GM10266 (cell line): ENCODE results near the gene HNF4A.

Source experiments
- DNase-seq: peaks from one replicate; pipeline ENCODE4 v3.0.0; 2012; ENCODE audit errors: extremely low spot score
- CTCF ChIP-seq: IDR thresholded peaks from 2 replicates; pipeline ENCODE4 v1.5.1; 2012; ENCODE audit warnings: mild to moderate bottlenecking, low read depth; ENCODE audit not compliant: control insufficient read depth, insufficient read depth; ENCODE audit errors: missing control alignments

Gene HNF4A

DNA sequence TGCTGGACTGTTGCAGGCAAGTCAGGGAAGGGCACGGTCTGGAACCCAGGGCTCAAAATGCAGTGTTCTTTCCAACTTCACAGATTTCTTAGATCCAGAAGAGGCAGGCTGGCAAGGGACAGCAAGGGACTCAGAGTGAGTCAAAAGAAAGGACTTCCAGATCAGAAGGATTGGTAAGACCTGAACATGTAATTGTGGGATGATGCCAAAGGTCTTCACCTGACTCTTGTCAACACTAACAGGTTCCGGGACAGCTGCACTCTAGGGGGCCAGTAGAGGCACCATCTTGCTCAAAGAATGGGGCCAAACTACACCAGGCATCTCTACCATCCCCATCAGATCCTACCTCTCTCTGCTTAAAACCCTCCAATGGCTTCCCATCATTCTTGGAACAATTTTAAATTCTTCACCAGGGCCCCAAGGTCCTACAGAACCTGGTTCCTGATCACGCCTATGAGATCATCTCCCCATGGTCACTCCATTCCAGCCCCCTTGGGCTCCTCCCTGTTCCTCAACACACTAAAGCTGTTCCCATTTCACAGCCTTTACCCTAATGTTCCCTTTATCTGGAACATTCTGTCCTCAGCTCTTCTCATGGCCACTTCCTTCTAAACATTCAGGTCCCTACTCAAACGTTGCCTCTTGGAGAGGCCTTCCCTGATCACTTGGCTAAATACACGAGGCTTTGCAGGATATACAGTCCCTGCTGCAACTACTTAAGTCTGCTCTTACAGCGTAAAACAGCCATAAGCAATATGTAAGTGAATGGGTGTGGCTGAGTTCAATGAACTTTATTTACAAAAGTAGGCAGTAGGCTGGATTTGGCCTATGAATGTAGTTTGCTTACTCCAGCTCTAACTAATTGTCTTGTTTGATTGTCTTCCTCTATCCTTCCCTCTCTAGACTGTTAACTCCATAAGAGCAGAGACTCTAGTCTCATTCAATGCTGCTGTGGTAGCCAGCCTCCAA lies 90.5 kb downstream of the HNF4A start:
- DNase-seq, result no peak
- TF ChIP-seq CTCF, result no peak

DNA sequence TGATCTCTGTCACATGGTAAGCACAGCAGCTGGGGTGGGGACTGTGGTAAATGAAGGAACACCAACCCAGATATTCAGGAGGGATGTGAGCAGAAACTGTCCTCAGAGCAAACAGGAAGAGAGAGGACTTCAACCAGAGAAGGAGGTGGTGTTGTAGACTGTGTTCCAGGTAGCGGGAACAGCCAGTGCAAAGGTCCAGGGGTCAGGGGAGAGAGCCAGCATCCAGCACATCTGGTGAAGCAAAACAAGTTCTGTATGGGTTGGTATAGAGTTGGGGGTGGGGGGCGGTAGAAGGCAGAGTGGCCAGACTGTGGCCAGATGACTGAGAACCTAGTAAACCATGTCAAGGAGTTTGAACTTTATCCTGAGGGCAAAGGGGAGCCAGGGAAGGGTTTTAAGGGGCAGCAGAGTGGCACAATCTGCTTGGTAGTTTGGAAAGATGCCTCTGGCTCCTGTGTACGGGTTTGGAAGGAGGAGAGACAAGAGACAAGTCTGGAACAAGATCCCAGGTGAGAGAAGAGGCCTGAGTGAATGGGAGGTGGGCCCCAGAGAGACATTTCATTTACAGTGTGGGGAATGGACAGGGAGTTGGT lies 92.4 kb downstream of the HNF4A start:
- DNase-seq, result no peak
- TF ChIP-seq CTCF, result no peak

- DNase-seq, result peak; percentile 49
- TF ChIP-seq CTCF, result peak; percentile 21
Observed at GRCh38 chr20:44448753-44449546, 93.5 kb downstream of the HNF4A start.

DNA sequence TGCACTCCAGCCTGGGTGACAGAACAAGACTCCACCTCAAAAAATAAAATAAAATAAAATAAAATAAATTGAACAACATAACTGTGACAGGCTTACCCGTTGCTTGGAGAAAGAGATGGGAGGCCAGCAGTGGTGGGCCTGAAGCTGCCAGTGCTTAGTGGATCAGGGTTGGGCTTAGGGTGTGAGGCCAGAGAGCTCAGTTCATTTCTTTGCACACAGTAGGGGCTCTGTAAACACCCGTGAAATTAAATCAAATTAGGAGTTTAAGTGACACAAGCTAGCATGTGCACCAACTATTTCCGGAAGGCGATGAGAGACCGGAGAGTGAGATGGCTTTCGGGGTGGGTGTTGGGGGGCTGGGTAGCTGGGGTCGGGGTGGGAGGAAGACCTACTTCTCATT lies 94.4 kb downstream of the HNF4A start:
- no peak for TF ChIP-seq CTCF

GRCh38 chr20:44450281-44450889 lies 94.9 kb downstream of the HNF4A start:
- no peak for DNase-seq
- no peak for TF ChIP-seq CTCF

More for the DNA sequence above, 94.4 kb downstream of the HNF4A start:
- no peak for DNase-seq

GRCh38 chr20:44450903-44451450 lies 95.5 kb downstream of the HNF4A start:
- no peak for DNase-seq
- TF ChIP-seq CTCF, result no peak
